Cardiac fibroblast (primary cell): ENCODE measurements around the gene ANXA7.

Experiments used
- DNase-seq, 2 donors: peaks; one replicate each; pipeline versions ENCODE4 v3.0.0 to v3.0.0-alpha.2; 2010; ENCODE audit warnings: low read depth in 2 of 2
- H3K4me3 ChIP-seq, 2 donors: replicated peaks in 1 of 2; 1 replicate in 1 of 2; 2 replicates in 1 of 2; pipeline ENCODE4 v1.5.1; 2011; ENCODE audit warnings: low read depth in 2 of 2, low read length in 2 of 2, mild to moderate bottlenecking in 2 of 2, moderate library complexity in 1 of 2
- CTCF ChIP-seq: IDR thresholded peaks from one replicate; pipeline ENCODE4 v1.5.1; 2011; ENCODE audit warnings: low read depth, mild to moderate bottlenecking, low read length, inconsistent platforms

ANXA7 gene

GRCh38 chr10:73446926-73447325 lies 33.1 kb upstream of the ANXA7 start:
- no peak overlapping the region for H3K4me3 ChIP-seq
- no peak for TF ChIP-seq CTCF
- DNase-seq = no peak

GRCh38 chr10:73444457-73444856 lies 30.6 kb upstream of the ANXA7 start:
- DNase-seq = no peak
- no peak overlapping the region for H3K4me3 ChIP-seq
- TF ChIP-seq CTCF = no peak

GRCh38 chr10:73439605-73440312 lies 25.9 kb upstream of the ANXA7 start:
- DNase-seq = peak; percentile 44 to 68
- TF ChIP-seq CTCF = no peak
- no peak overlapping the region for H3K4me3 ChIP-seq

GRCh38 chr10:73439055-73439454 lies 25.2 kb upstream of the ANXA7 start:
- no peak for TF ChIP-seq CTCF
- H3K4me3 ChIP-seq = no peak overlapping the region
- peak; percentile 33 to 59 for DNase-seq

GRCh38 chr10:73433538-73433867 lies 19.6 kb upstream of the ANXA7 start, which contains the start of gene MSS51:
Gene MSS51, minus strand, starts transcription at chr10:73433561. Its CDS starts 5,277 bp downstream, at chr10:73428284.
- no peak for TF ChIP-seq CTCF
- DNase-seq = no peak
- H3K4me3 ChIP-seq = no peak within 1 kb of the TSS

GRCh38 chr10:73432646-73433537 lies 19.0 kb upstream of the ANXA7 start:
- TF ChIP-seq CTCF = no peak
- no peak for DNase-seq
- H3K4me3 ChIP-seq = no peak overlapping the region
